Measurements from ENCODE around the gene CEACAM20. TPM values are rescaled to one million over a fixed set of nuclear protein-coding genes. Genes with fewer than 3 reads are reported as not detected.
"Not testable (repeated sequence)": the region's sequence is repeated elsewhere in the genome, so short reads cannot be mapped to it uniquely, and the experiment has no call there.

Gene CEACAM20
- total RNA-seq, 1 experiment from 2014 or later = not detected

- Histone ChIP-seq H3K4me3 (ENCODE audit: insufficient read depth, low read depth, low read length) (no peak overlapping the region), H3K27me3 (ENCODE audit: control insufficient read depth, insufficient read depth, low read length) (no peaks in the 10 kb centered on the region), H3K36me3 (replicated peaks; ENCODE audit: control insufficient read depth, insufficient read depth, low read length) (no peaks in the 10 kb centered on the region)
- DNase-seq = no peak
These were observed 28.5 kb upstream of the CEACAM20 start for GRCh38 chr19:44557933-44558332.

GRCh38 chr19:44554641-44555246 is 25.3 kb upstream of the CEACAM20 start:
- no peaks in the 10 kb centered on the region for H3K27me3 ChIP-seq (ENCODE audit: control insufficient read depth, insufficient read depth, low read length)
- no peak overlapping the region for H3K4me3 ChIP-seq (ENCODE audit: insufficient read depth, low read depth, low read length)
- no peak for DNase-seq
- H3K36me3 ChIP-seq (replicated peaks; ENCODE audit: control insufficient read depth, insufficient read depth, low read length) = no peaks in the 10 kb centered on the region

- no peaks in the 10 kb centered on the region for H3K27me3 ChIP-seq (ENCODE audit: control insufficient read depth, insufficient read depth, low read length)
- H3K36me3 ChIP-seq (replicated peaks; ENCODE audit: control insufficient read depth, insufficient read depth, low read length) = no peaks in the 10 kb centered on the region
- DNase-seq = no peak
- H3K4me3 ChIP-seq (ENCODE audit: insufficient read depth, low read depth, low read length) = no peak overlapping the region
These were observed 24.1 kb upstream of the CEACAM20 start for GRCh38 chr19:44553478-44554171.

GRCh38 chr19:44552324-44552723 is 22.8 kb upstream of the CEACAM20 start:
- H3K4me3 ChIP-seq (ENCODE audit: insufficient read depth, low read depth, low read length) = no peak overlapping the region
- H3K36me3 ChIP-seq (replicated peaks; ENCODE audit: control insufficient read depth, insufficient read depth, low read length) = no peaks in the 10 kb centered on the region
- no peaks in the 10 kb centered on the region for H3K27me3 ChIP-seq (ENCODE audit: control insufficient read depth, insufficient read depth, low read length)
- DNase-seq = peak; percentile 84

GRCh38 chr19:44551850-44552249 is 22.4 kb upstream of the CEACAM20 start:
- H3K27me3 ChIP-seq (ENCODE audit: control insufficient read depth, insufficient read depth, low read length) = no peaks in the 10 kb centered on the region
- no peak overlapping the region for H3K4me3 ChIP-seq (ENCODE audit: insufficient read depth, low read depth, low read length)
- no peak for DNase-seq
- no peaks in the 10 kb centered on the region for H3K36me3 ChIP-seq (replicated peaks; ENCODE audit: control insufficient read depth, insufficient read depth, low read length)

GRCh38 chr19:44550976-44551375 is 21.5 kb upstream of the CEACAM20 start:
- not testable (repeated sequence) for H3K4me3 ChIP-seq (ENCODE audit: insufficient read depth, low read depth, low read length); H3K36me3 ChIP-seq (replicated peaks; ENCODE audit: control insufficient read depth, insufficient read depth, low read length); DNase-seq; H3K27me3 ChIP-seq (ENCODE audit: control insufficient read depth, insufficient read depth, low read length)

GRCh38 chr19:44549507-44549906 is 20.0 kb upstream of the CEACAM20 start:
- no peaks in the 10 kb centered on the region for H3K27me3 ChIP-seq (ENCODE audit: control insufficient read depth, insufficient read depth, low read length)
- DNase-seq = no peak
- no peak overlapping the region for H3K4me3 ChIP-seq (ENCODE audit: insufficient read depth, low read depth, low read length)
- no peaks in the 10 kb centered on the region for H3K36me3 ChIP-seq (replicated peaks; ENCODE audit: control insufficient read depth, insufficient read depth, low read length)

GRCh38 chr19:44548736-44549135 is 19.3 kb upstream of the CEACAM20 start:
- H3K27me3 ChIP-seq (ENCODE audit: control insufficient read depth, insufficient read depth, low read length) = no peaks in the 10 kb centered on the region
- H3K4me3 ChIP-seq (ENCODE audit: insufficient read depth, low read depth, low read length) = no peak overlapping the region
- DNase-seq = no peak
- H3K36me3 ChIP-seq (replicated peaks; ENCODE audit: control insufficient read depth, insufficient read depth, low read length) = no peaks in the 10 kb centered on the region

- no peak overlapping the region for H3K4me3 ChIP-seq (ENCODE audit: insufficient read depth, low read depth, low read length)
- H3K27me3 ChIP-seq (ENCODE audit: control insufficient read depth, insufficient read depth, low read length) = no peaks in the 10 kb centered on the region
- H3K36me3 ChIP-seq (replicated peaks; ENCODE audit: control insufficient read depth, insufficient read depth, low read length) = no peaks in the 10 kb centered on the region
- no peak for DNase-seq
These were observed 14.6 kb upstream of the CEACAM20 start for GRCh38 chr19:44544031-44544430.

GRCh38 chr19:44542671-44543070 is 13.2 kb upstream of the CEACAM20 start:
- no peaks in the 10 kb centered on the region for H3K36me3 ChIP-seq (replicated peaks; ENCODE audit: control insufficient read depth, insufficient read depth, low read length)
- no peaks in the 10 kb centered on the region for H3K27me3 ChIP-seq (ENCODE audit: control insufficient read depth, insufficient read depth, low read length)
- no peak overlapping the region for H3K4me3 ChIP-seq (ENCODE audit: insufficient read depth, low read depth, low read length)
- no peak for DNase-seq

GRCh38 chr19:44540736-44541135 is 11.3 kb upstream of the CEACAM20 start:
- no peaks in the 10 kb centered on the region for H3K27me3 ChIP-seq (ENCODE audit: control insufficient read depth, insufficient read depth, low read length)
- no peak for DNase-seq
- no peaks in the 10 kb centered on the region for H3K36me3 ChIP-seq (replicated peaks; ENCODE audit: control insufficient read depth, insufficient read depth, low read length)
- H3K4me3 ChIP-seq (ENCODE audit: insufficient read depth, low read depth, low read length) = no peak overlapping the region

GRCh38 chr19:44539991-44540390 is 10.5 kb upstream of the CEACAM20 start:
- Histone ChIP-seq H3K27me3 (ENCODE audit: control insufficient read depth, insufficient read depth, low read length) (no peaks in the 10 kb centered on the region), H3K36me3 (replicated peaks; ENCODE audit: control insufficient read depth, insufficient read depth, low read length) (no peaks in the 10 kb centered on the region), H3K4me3 (ENCODE audit: insufficient read depth, low read depth, low read length) (no peak overlapping the region)
- no peak for DNase-seq

GRCh38 chr19:44539236-44539826 is 9.9 kb upstream of the CEACAM20 start:
- DNase-seq = no peak
- H3K4me3 ChIP-seq (ENCODE audit: insufficient read depth, low read depth, low read length) = no peak overlapping the region
- no peaks in the 10 kb centered on the region for H3K36me3 ChIP-seq (replicated peaks; ENCODE audit: control insufficient read depth, insufficient read depth, low read length)
- H3K27me3 ChIP-seq (ENCODE audit: control insufficient read depth, insufficient read depth, low read length) = no peaks in the 10 kb centered on the region

GRCh38 chr19:44535361-44535760 is 5.9 kb upstream of the CEACAM20 start:
- not testable (repeated sequence) for H3K36me3 ChIP-seq (replicated peaks; ENCODE audit: control insufficient read depth, insufficient read depth, low read length); DNase-seq; H3K4me3 ChIP-seq (ENCODE audit: insufficient read depth, low read depth, low read length); H3K27me3 ChIP-seq (ENCODE audit: control insufficient read depth, insufficient read depth, low read length)

- no peak for DNase-seq
- no peaks in the 10 kb centered on the region for H3K36me3 ChIP-seq (replicated peaks; ENCODE audit: control insufficient read depth, insufficient read depth, low read length)
- H3K4me3 ChIP-seq (ENCODE audit: insufficient read depth, low read depth, low read length) = no peak overlapping the region
- no peaks in the 10 kb centered on the region; the same call in 1 of the 2 replicates for H3K27me3 ChIP-seq (ENCODE audit: control insufficient read depth, insufficient read depth, low read length)
These were observed 3.3 kb upstream of the CEACAM20 start for GRCh38 chr19:44532819-44533218.

Measured in H7 (cell line).